ENCODE data around the gene B3GLCT. TPM values are rescaled to one million over a fixed set of nuclear protein-coding genes. Genes with fewer than 3 reads are reported as not detected.

B3GLCT gene
- total and polyA plus RNA-seq, 4 donors: 16.3 to 30.9 (median 23.0) TPM

DNA sequence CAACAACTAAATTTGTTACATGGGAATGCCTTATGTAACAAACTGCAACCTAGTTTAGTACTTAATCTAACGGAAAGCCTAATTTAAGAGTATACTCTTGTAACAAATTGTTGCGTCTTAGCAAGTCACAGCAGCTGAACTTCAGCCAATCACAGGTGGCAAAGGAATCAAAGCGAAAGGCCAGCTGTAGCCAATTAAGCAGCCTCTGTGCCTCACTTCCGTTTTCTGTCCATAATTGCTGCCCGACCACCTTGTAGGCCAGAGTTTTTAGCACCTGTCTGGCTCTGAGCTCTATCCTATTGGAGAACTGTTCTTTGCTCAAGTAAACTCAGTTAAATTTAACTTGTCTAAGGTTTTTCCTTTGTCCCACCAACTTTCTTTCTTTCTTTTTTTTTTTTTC is 20.0 kb upstream of the B3GLCT start:
- no peaks in the 10 kb centered on the region for H3K9me3 ChIP-seq (ENCODE audit: control insufficient read depth, insufficient read depth, low read length)
- no peaks in the 10 kb centered on the region for H3K27me3 ChIP-seq (ENCODE audit: control insufficient read depth, insufficient read depth, low read length)
- H3K4me1 ChIP-seq (ENCODE audit: control insufficient read depth, insufficient read depth, low read length): no peaks in the 10 kb centered on the region
- H3K36me3 ChIP-seq (ENCODE audit: control insufficient read depth, insufficient read depth, low read length): no peaks in the 10 kb centered on the region
- no peak overlapping the region for H3K27ac ChIP-seq (ENCODE audit: low read depth, low read length)
- no peak for DNase-seq (ENCODE audit: low read depth in 4 of 6, low spot score in 6 of 6)
- WGBS (ENCODE audit: insufficient coverage): 86% methylated on average over 4 of the region's 5 CpGs
- no peak overlapping the region for H3K4me3 ChIP-seq (ENCODE audit: low read depth, low read length)

DNA sequence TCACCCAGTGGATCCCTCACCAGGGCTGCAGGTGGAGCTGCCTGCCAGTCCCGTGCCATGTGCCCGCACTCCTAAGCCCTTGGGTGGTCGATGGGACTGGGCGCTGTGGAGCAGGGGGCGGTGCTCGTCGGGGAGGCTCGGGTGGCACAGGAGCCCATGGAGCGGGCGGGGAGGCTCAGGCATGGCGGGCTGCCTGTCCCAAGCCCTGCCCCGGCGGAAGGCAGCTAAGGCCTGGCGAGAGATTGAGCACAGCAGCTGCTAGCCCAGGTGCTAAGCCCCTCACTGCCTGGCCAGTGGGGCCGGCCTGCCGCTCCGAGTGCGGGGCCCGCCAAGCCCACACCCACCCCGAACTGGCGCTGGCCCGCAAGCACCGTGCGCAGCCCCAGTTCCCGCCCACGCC is 16.8 kb upstream of the B3GLCT start:
- no peak overlapping the region for H3K27ac ChIP-seq (ENCODE audit: low read depth, low read length)
- no peaks in the 10 kb centered on the region for H3K27me3 ChIP-seq (ENCODE audit: control insufficient read depth, insufficient read depth, low read length)
- H3K36me3 ChIP-seq (ENCODE audit: control insufficient read depth, insufficient read depth, low read length): no peaks in the 10 kb centered on the region
- H3K9me3 ChIP-seq (ENCODE audit: control insufficient read depth, insufficient read depth, low read length): no peaks in the 10 kb centered on the region
- H3K4me3 ChIP-seq (ENCODE audit: low read depth, low read length): no peak overlapping the region
- no peaks in the 10 kb centered on the region for H3K4me1 ChIP-seq (ENCODE audit: control insufficient read depth, insufficient read depth, low read length)
- DNase-seq (ENCODE audit: low read depth in 4 of 6, low spot score in 6 of 6): no peak
- 98% methylated on average over 24 of the region's 26 CpGs for WGBS (ENCODE audit: insufficient coverage)

DNA sequence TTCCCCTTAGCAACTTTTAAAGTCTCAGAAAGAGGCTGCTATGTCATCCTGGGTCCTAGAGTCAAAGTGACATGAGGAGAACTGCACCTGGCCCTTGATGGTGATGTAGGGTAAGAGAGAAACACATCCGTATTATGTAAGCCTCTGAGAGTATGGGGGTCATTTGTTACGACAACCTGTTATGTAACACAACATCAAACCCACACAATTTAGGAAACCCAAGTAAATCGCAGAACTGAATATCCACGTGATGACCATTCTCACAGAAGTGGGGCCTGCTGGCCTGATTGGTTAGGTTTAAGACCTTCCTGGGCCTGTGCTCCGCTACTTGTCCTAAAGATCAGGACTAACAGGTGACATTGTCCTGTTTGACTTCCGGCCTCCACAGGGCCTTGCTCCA is 15.3 kb upstream of the B3GLCT start:
- Histone ChIP-seq H3K27me3 (ENCODE audit: control insufficient read depth, insufficient read depth, low read length) (no peaks in the 10 kb centered on the region), H3K36me3 (ENCODE audit: control insufficient read depth, insufficient read depth, low read length) (no peaks in the 10 kb centered on the region), H3K9me3 (ENCODE audit: control insufficient read depth, insufficient read depth, low read length) (no peaks in the 10 kb centered on the region), H3K4me1 (ENCODE audit: control insufficient read depth, insufficient read depth, low read length) (no peaks in the 10 kb centered on the region), H3K27ac (ENCODE audit: low read depth, low read length) (no peak overlapping the region), H3K4me3 (ENCODE audit: low read depth, low read length) (no peak overlapping the region)
- WGBS (ENCODE audit: insufficient coverage): 89% methylated on average over 3 of the region's 6 CpGs
- DNase-seq (ENCODE audit: low read depth in 4 of 6, low spot score in 6 of 6): no peak

DNA sequence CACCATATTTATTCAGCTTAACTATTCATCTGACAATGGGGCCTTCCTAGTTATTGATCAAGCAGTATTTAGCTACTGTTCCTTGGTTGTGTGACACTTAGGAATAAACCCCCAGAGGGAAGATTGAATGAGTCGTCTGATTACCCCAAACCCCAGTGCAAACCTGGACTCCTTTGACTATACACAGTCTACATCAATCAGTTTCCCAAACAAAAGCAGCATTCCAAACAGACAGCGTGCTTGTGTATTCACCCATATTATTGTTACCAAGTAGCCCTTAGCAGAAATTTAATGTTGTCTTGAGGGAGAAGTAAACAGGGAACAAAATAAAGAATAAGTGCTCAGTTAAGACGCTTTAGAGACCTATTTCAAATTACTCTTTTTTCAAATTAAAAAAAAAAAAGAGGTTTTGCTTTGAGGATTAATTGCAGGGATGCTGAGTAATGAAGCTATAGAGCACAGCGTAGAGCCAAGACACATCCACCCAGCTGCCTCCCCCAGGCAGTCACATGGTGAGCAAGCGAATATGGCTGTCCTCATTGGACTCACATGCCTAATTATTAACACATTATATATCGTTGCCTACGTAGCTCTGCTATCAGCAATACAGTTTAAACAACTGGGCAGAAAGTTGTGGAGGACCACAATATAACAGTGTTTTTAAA is 14.7 kb upstream of the B3GLCT start:
- H3K27me3 ChIP-seq (ENCODE audit: control insufficient read depth, insufficient read depth, low read length): no peaks in the 10 kb centered on the region
- peak in 2 of 6 donors; percentile 18 to 92 for DNase-seq (ENCODE audit: low read depth in 4 of 6, low spot score in 6 of 6)
- no peaks in the 10 kb centered on the region for H3K9me3 ChIP-seq (ENCODE audit: control insufficient read depth, insufficient read depth, low read length)
- H3K36me3 ChIP-seq (ENCODE audit: control insufficient read depth, insufficient read depth, low read length): no peaks in the 10 kb centered on the region
- no peak overlapping the region for H3K4me3 ChIP-seq (ENCODE audit: low read depth, low read length)
- H3K4me1 ChIP-seq (ENCODE audit: control insufficient read depth, insufficient read depth, low read length): no peaks in the 10 kb centered on the region
- no peak overlapping the region for H3K27ac ChIP-seq (ENCODE audit: low read depth, low read length)
- WGBS (ENCODE audit: insufficient coverage): no CpG with 5 or more reads among the region's 7 CpGs

- no peaks in the 10 kb centered on the region for H3K4me1 ChIP-seq (ENCODE audit: control insufficient read depth, insufficient read depth, low read length)
- H3K4me3 ChIP-seq (ENCODE audit: low read depth, low read length): no peak overlapping the region
- H3K36me3 ChIP-seq (ENCODE audit: control insufficient read depth, insufficient read depth, low read length): no peaks in the 10 kb centered on the region
- H3K27me3 ChIP-seq (ENCODE audit: control insufficient read depth, insufficient read depth, low read length): no peaks in the 10 kb centered on the region
- H3K9me3 ChIP-seq (ENCODE audit: control insufficient read depth, insufficient read depth, low read length): no peaks in the 10 kb centered on the region
- no peak overlapping the region for H3K27ac ChIP-seq (ENCODE audit: low read depth, low read length)
- DNase-seq (ENCODE audit: low read depth in 4 of 6, low spot score in 6 of 6): no peak
- no CpG with 5 or more reads among the region's 4 CpGs for WGBS (ENCODE audit: insufficient coverage)
Observed at GRCh38 chr13:31191748-31192147, 8.0 kb upstream of the B3GLCT start.

DNA sequence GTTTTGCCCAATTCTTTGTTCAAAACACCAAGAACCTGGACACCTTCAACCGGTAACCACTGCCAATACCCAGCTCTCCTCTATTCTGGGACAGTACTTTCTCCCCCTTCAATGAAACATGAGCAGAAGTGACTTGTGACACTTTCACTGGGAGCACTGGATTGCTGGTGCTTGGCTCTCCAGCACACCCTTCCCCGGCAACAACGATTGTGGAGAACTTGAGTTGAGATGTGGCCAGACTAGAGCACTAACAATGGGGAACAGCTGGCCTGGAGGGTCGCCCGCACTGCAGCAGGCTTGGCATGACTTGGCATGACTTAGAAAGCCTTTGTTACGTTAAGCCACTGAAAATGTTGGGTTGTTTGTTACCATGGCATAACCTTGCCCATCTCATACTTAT is 7.5 kb upstream of the B3GLCT start:
- H3K27me3 ChIP-seq (ENCODE audit: control insufficient read depth, insufficient read depth, low read length): no peaks in the 10 kb centered on the region
- H3K9me3 ChIP-seq (ENCODE audit: control insufficient read depth, insufficient read depth, low read length): no peaks in the 10 kb centered on the region
- peak in 2 of 6 donors; percentile 38 to 47 for DNase-seq (ENCODE audit: low read depth in 4 of 6, low spot score in 6 of 6)
- WGBS (ENCODE audit: insufficient coverage): 30% methylated on average over 3 of the region's 6 CpGs
- no peaks in the 10 kb centered on the region for H3K4me1 ChIP-seq (ENCODE audit: control insufficient read depth, insufficient read depth, low read length)
- no peaks in the 10 kb centered on the region for H3K36me3 ChIP-seq (ENCODE audit: control insufficient read depth, insufficient read depth, low read length)
- no peak overlapping the region for H3K4me3 ChIP-seq (ENCODE audit: low read depth, low read length)
- no peak overlapping the region for H3K27ac ChIP-seq (ENCODE audit: low read depth, low read length)

DNA sequence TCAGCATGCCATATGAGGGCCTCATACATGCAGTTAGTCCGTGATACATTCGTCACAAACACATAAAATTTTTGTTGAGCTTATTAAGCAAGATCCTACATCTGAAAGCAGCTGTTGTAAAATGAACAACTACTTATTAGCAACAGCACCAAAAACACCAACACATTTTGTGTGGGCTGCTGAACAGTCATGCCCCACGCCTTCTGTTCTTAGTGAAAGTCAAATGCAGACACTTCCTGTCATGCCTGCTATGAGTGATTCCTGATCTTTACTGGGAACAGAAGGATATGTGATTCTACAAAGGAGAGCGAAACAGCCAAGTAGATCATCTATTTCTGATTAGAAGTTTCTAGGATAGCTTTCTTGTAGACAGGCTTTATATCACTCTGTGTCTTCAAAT is 4.2 kb upstream of the B3GLCT start:
- Histone ChIP-seq H3K4me1 (ENCODE audit: control insufficient read depth, insufficient read depth, low read length) (peaks cover 5% of the 10 kb centered on the region), H3K27me3 (ENCODE audit: control insufficient read depth, insufficient read depth, low read length) (peaks cover 2% of the 10 kb centered on the region), H3K36me3 (ENCODE audit: control insufficient read depth, insufficient read depth, low read length) (no peaks in the 10 kb centered on the region), H3K9me3 (ENCODE audit: control insufficient read depth, insufficient read depth, low read length) (no peaks in the 10 kb centered on the region), H3K4me3 (ENCODE audit: low read depth, low read length) (no peak overlapping the region), H3K27ac (ENCODE audit: low read depth, low read length) (no peak overlapping the region)
- WGBS (ENCODE audit: insufficient coverage): 97% methylated on average over 3 of the region's 4 CpGs
- no peak for DNase-seq (ENCODE audit: low read depth in 4 of 6, low spot score in 6 of 6)

DNA sequence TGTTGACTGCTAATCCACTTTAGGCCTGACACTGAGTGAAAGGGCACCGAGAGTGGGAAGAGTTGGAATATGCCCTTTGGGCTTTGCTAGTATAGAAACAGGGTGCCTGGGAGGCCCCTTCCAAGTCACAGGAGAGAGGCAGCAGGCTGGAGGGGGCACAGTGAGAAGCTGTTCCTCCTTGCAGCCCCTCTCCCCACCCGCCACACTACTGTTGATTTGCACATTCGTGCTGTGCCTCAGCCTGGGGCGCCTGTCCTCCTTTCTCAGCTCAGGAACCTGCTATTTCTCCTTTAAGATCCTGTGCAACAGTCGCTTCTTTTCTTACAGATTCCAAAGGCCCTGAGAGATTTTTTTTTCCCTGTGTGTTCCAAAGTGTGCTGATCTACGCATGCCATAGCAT is 2.8 kb upstream of the B3GLCT start:
- WGBS (ENCODE audit: insufficient coverage): 85% methylated on average over 4 of the region's 6 CpGs
- no peaks in the 10 kb centered on the region for H3K36me3 ChIP-seq (ENCODE audit: control insufficient read depth, insufficient read depth, low read length)
- DNase-seq (ENCODE audit: low read depth in 4 of 6, low spot score in 6 of 6): no peak
- H3K9me3 ChIP-seq (ENCODE audit: control insufficient read depth, insufficient read depth, low read length): no peaks in the 10 kb centered on the region
- peaks cover 2% of the 10 kb centered on the region for H3K27me3 ChIP-seq (ENCODE audit: control insufficient read depth, insufficient read depth, low read length)
- H3K4me3 ChIP-seq (ENCODE audit: low read depth, low read length): no peak overlapping the region
- peaks cover 6% of the 10 kb centered on the region for H3K4me1 ChIP-seq (ENCODE audit: control insufficient read depth, insufficient read depth, low read length)
- H3K27ac ChIP-seq (ENCODE audit: low read depth, low read length): no peak overlapping the region

- 89% methylated on average over 3 of the region's 3 CpGs for WGBS (ENCODE audit: insufficient coverage)
- Histone ChIP-seq H3K27ac (ENCODE audit: low read depth, low read length) (no peak overlapping the region), H3K36me3 (ENCODE audit: control insufficient read depth, insufficient read depth, low read length) (no peaks in the 10 kb centered on the region), H3K4me3 (ENCODE audit: low read depth, low read length) (no peak overlapping the region), H3K27me3 (ENCODE audit: control insufficient read depth, insufficient read depth, low read length) (peaks cover 2% of the 10 kb centered on the region), H3K9me3 (ENCODE audit: control insufficient read depth, insufficient read depth, low read length) (no peaks in the 10 kb centered on the region), H3K4me1 (ENCODE audit: control insufficient read depth, insufficient read depth, low read length) (peaks cover 9% of the 10 kb centered on the region)
- no peak for DNase-seq (ENCODE audit: low read depth in 4 of 6, low spot score in 6 of 6)
Observed at GRCh38 chr13:31198519-31198918, 1.3 kb upstream of the B3GLCT start.

GRCh38 chr13:31199527-31199848 is 287 bp upstream of the B3GLCT start:
- peak overlapping the region; percentile 4 for H3K4me3 ChIP-seq (ENCODE audit: low read depth, low read length)
- peaks cover 13% of the 10 kb centered on the region for H3K4me1 ChIP-seq (ENCODE audit: control insufficient read depth, insufficient read depth, low read length)
- H3K27me3 ChIP-seq (ENCODE audit: control insufficient read depth, insufficient read depth, low read length): peaks cover 2% of the 10 kb centered on the region
- no peak for DNase-seq (ENCODE audit: low read depth in 4 of 6, low spot score in 6 of 6)
- 12% methylated on average over 15 of the region's 15 CpGs for WGBS (ENCODE audit: insufficient coverage)
- H3K36me3 ChIP-seq (ENCODE audit: control insufficient read depth, insufficient read depth, low read length): no peaks in the 10 kb centered on the region
- H3K9me3 ChIP-seq (ENCODE audit: control insufficient read depth, insufficient read depth, low read length): no peaks in the 10 kb centered on the region
- H3K27ac ChIP-seq (ENCODE audit: low read depth, low read length): no peak overlapping the region
